Measurements from ENCODE around the gene ZFYVE21. TPM values are rescaled to one million over a fixed set of nuclear protein-coding genes. Genes with fewer than 3 reads are reported as not detected.
A peak's percentile ranks its signal among the peaks of the same experiment; 100 is the strongest.

ZFYVE21 gene
- total and polyA plus RNA-seq, 10 donors = 21.8 to 71.1 (median 46.0) TPM

DNA sequence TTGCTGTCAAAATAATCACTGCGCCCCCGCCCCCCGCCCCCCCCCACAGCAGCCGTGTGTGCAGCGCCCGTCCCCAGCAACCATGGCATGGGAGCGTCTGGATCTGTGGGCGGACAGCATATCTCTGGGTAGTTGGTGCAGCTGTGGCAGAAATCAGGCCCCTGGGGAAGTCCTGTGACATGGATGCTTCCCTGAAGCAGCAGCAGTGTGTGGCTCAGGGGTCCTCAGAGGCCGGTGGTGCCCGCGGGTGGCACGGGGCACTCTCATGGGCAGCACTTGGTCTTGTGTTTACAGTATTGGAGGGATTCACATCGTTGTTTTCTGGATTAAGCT lies 19.6 kb upstream of the ZFYVE21 start:
- Histone ChIP-seq H3K4me1 (peaks cover 34 to 100% (median 71%) of the 10 kb centered on the region in 6 donors), H3K36me3 (peaks cover 0 to 100% (median 52%) of the 10 kb centered on the region in 6 donors), H3K27me3 (replicated peaks in 1 of 7) (no peaks in the 10 kb centered on the region), H3K9me3 (no peaks in the 10 kb centered on the region), H3K27ac (peak overlapping the region in 6 of 8 donors; percentile 43 to 86 (median 73)), H3K4me3 (no peak overlapping the region)
- peak; percentile 47 for DNase-seq
- intact Hi-C loops (cut with DNase I; ENCODE audit: low total_unique reads) = no loop called here
- TF ChIP-seq POLR2A (IDR thresholded peaks at IDR 0.05) (no peak), POLR2AphosphoS5 (IDR thresholded peaks at IDR 0.05) (no peak)
- TF ChIP-seq, protein P1, sequence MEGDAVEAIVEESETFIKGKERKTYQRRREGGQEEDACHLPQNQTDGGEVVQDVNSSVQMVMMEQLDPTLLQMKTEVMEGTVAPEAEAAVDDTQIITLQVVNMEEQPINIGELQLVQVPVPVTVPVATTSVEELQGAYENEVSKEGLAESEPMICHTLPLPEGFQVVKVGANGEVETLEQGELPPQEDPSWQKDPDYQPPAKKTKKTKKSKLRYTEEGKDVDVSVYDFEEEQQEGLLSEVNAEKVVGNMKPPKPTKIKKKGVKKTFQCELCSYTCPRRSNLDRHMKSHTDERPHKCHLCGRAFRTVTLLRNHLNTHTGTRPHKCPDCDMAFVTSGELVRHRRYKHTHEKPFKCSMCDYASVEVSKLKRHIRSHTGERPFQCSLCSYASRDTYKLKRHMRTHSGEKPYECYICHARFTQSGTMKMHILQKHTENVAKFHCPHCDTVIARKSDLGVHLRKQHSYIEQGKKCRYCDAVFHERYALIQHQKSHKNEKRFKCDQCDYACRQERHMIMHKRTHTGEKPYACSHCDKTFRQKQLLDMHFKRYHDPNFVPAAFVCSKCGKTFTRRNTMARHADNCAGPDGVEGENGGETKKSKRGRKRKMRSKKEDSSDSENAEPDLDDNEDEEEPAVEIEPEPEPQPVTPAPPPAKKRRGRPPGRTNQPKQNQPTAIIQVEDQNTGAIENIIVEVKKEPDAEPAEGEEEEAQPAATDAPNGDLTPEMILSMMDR (IDR thresholded peaks at IDR 0.05 in 8 of 11, conservative IDR thresholded peaks at IDR 0.05 in 3 of 11) = no peak
- WGBS, 5 donors = 53 to 77% (median 68%) methylated on average over 8 to 13 of the region's 13 CpGs

DNA sequence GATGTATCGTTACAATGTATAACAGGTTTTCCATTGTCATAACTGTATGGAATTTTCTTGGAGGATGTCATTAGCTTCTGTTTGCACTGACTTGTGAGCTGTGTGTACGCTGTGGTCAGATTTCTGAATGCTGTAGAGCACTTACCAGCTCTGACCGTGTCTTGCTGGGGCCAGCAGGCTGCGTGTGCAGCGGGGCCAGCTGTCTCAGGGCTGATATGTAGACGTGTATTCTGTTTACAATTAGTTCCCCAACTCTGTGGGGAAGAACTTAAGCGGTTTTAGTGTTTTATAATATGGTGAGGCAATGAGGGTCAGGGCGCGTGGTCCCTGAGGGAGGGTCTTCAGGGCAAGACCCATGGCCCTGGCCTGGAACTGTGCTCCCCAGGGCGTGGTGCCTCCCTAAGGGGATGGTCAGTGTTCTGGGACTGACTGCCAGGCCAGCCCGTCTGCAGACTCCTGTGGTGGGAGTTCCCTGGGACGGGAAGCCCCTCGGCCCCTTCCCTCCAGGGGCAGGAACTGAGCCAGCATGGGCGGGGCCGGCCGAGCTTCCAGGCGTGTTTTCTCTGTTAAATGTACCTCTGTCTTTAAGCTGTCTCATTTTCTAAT lies 19.0 kb upstream of the ZFYVE21 start:
- intact Hi-C loops (cut with DNase I; ENCODE audit: low total_unique reads) = no loop called here
- H3K36me3 ChIP-seq = peaks cover 0 to 100% (median 52%) of the 10 kb centered on the region in 6 donors
- H3K4me1 ChIP-seq = peaks cover 37 to 100% (median 71%) of the 10 kb centered on the region in 6 donors
- H3K4me3 ChIP-seq = no peak overlapping the region
- no peaks in the 10 kb centered on the region for H3K9me3 ChIP-seq
- no peaks in the 10 kb centered on the region for H3K27me3 ChIP-seq (replicated peaks in 1 of 7)
- TF ChIP-seq, protein P1 (IDR thresholded peaks at IDR 0.05 in 8 of 11, conservative IDR thresholded peaks at IDR 0.05 in 3 of 11) = no peak
- peak in 2 of 3 donors; percentile 29 to 57 for TF ChIP-seq POLR2AphosphoS5 (IDR thresholded peaks at IDR 0.05)
- H3K27ac ChIP-seq = peak overlapping the region; percentile 22 to 86 (median 62)
- WGBS, 5 donors = 20 to 65% (median 52%) methylated on average over 16 to 17 of the region's 17 CpGs
- peak; percentile 74 for DNase-seq

DNA sequence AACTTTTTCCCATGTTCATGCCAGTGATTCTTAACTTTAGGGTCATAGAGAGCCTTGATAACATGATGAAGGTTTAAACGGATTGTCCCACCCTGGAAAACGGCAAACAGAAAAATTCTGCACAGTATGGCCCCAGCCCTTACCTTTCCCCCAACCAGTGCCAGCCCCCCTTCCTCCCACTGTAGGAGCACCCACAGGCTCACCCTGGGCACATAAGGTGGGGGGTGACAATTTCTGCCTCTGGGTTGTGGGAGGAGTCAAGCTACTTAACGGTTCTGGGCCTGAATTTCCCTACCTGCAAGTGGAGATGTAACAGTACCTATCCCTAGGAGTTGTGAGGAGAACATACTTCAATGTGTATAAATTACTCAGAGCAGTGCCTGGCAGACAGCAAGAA lies 18.4 kb upstream of the ZFYVE21 start:
- 28 to 63% (median 47%) methylated on average over 3 of the region's 3 CpGs for WGBS, 5 donors
- no peak overlapping the region for H3K4me3 ChIP-seq
- H3K27me3 ChIP-seq (replicated peaks in 1 of 7) = no peaks in the 10 kb centered on the region
- H3K9me3 ChIP-seq = no peaks in the 10 kb centered on the region
- TF ChIP-seq POLR2A (IDR thresholded peaks at IDR 0.05) (no peak), POLR2AphosphoS5 (IDR thresholded peaks at IDR 0.05) (no peak)
- TF ChIP-seq, protein P1 (IDR thresholded peaks at IDR 0.05 in 8 of 11, conservative IDR thresholded peaks at IDR 0.05 in 3 of 11) = no peak
- intact Hi-C loops (cut with DNase I; ENCODE audit: low total_unique reads) = no loop called here
- H3K27ac ChIP-seq = peak overlapping the region in 7 of 8 donors; percentile 26 to 86 (median 72)
- H3K36me3 ChIP-seq = peaks cover 0 to 100% (median 53%) of the 10 kb centered on the region in 6 donors
- peak; percentile 48 for DNase-seq
- peaks cover 42 to 100% (median 71%) of the 10 kb centered on the region in 6 donors for H3K4me1 ChIP-seq

DNA sequence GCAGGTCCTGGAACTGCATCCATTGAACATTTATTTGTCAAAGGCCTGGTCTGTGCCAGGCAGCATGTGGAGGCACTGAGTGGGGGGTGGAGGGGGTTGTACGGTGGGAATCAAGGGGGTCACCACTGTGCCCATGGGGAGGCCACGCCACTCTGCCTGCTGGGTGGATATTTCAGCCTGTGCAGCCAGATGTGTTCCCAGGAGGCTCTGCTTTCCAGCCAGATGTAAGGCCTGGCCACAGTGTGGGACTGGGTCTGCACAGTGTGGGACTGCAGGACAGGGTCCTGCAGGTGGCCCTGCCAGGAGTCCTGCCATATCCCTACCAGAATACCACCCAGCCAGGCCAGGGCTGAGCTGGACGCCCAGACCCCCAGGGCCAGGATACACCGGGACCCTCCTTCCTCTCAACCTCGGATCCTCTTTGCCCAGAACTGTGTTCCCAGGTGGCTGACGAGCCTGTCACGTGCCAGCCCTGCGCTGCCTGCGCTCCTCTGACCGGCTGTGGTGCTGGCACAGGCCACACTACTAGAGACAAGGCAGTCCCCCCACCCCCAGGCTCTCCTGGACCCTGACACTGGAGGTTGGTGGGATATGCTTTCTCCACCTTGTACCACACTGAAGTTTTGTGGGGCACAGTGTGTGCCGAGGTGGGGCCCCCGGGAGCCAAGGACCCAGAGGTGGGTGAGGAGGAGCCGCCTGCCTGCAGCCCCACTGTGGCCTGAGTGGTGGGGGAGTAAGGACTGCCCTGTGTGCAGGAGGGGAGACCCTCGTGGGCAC lies 17.8 kb upstream of the ZFYVE21 start:
- peak overlapping the region in 7 of 8 donors; percentile 15 to 86 (median 57) for H3K27ac ChIP-seq

More for the DNA sequence above, 17.8 kb upstream of the ZFYVE21 start:
- Histone ChIP-seq H3K4me1 (peaks cover 42 to 100% (median 72%) of the 10 kb centered on the region in 6 donors), H3K9me3 (no peaks in the 10 kb centered on the region), H3K27me3 (replicated peaks in 1 of 7) (no peaks in the 10 kb centered on the region), H3K36me3 (peaks cover 0 to 100% (median 55%) of the 10 kb centered on the region in 6 donors), H3K4me3 (no peak overlapping the region)
- TF ChIP-seq POLR2AphosphoS5 (IDR thresholded peaks at IDR 0.05) = peak in 2 of 3 donors; percentile 22 to 58
- TF ChIP-seq, protein P1 (IDR thresholded peaks at IDR 0.05 in 8 of 11, conservative IDR thresholded peaks at IDR 0.05 in 3 of 11) = no peak
- intact Hi-C loops (cut with DNase I; ENCODE audit: low total_unique reads) = no loop called here
- 81 to 93% (median 87%) methylated on average over 12 to 14 of the region's 14 CpGs for WGBS, 5 donors
- peak; percentile 68 for DNase-seq

Measured in spleen (tissue), 11 donors.